ENCODE results near the gene SAMSN1. TPM values are rescaled to one million over a fixed set of nuclear protein-coding genes. Genes with fewer than 3 reads are reported as not detected.
"Not testable (repeated sequence)": the region's sequence is repeated elsewhere in the genome, so short reads cannot be mapped to it uniquely, and the experiment has no call there.

SAMSN1 gene
- total RNA-seq, 2 experiments from 2014 or later, result 92.3 to 92.7 TPM

- CTCF ChIA-PET, result interaction anchor here (0.6 to 0.8 kb wide), 3 partner anchors 11 to 20 kb away, joined by 3 to 4 read pairs (median 3); no protein-coding TSS in a partner anchor
- POLR2A ChIA-PET, result interaction anchor here (0.7 to 2.0 kb wide), 5 partner anchors 9 to 151 kb away, joined by 3 to 5 read pairs (median 3); partner anchors contain the start of gene HSPA13
Measured at GRCh38 chr21:14533499-14534428, 12.4 kb downstream of the SAMSN1 start.

GRCh38 chr21:14531757-14532316 is 14.3 kb downstream of the SAMSN1 start:
- ChIA-PET POLR2A (interaction anchor here (1.3 kb wide), 1 partner anchor 13 kb away, joined by 5 read pairs; no protein-coding TSS in a partner anchor), CTCF (no interaction called here)

- ChIA-PET CTCF (no interaction called here), POLR2A (no interaction called here)
Measured at GRCh38 chr21:14530592-14530991, 15.5 kb downstream of the SAMSN1 start.

DNA sequence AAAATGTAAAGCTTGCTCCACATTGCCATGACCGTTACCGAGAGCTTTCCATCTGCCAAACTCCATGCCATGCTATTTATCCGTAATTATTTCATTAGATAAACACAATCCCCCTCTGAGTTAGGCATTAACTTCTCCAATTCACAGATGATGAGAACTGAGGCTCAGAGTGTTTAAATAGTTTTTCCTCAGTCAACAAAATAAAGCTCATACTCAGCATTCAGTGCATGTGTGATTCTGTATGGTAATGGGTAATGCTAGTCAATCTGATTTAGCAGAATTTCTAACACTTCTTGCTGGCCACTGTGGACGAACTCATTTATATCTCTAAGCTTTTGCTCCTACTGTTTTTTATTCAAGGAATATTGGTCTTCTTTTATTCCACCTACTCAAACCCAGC is 17.3 kb downstream of the SAMSN1 start:
- ChIA-PET CTCF (interaction anchor here (1.0 kb wide), 1 partner anchor 209 kb away, joined by 3 read pairs; no protein-coding TSS in a partner anchor), POLR2A (no interaction called here)

- ChIA-PET POLR2A (interaction anchor here (0.7 to 1.7 kb wide), 4 partner anchors 13 to 75 kb away, joined by 4 to 10 read pairs (median 6); no protein-coding TSS in a partner anchor), CTCF (interaction anchor here (0.7 to 1.0 kb wide), 3 partner anchors 42 to 922 kb away, joined by 3 to 4 read pairs (median 3); no protein-coding TSS in a partner anchor)
Measured at GRCh38 chr21:14527696-14528652, 18.1 kb downstream of the SAMSN1 start.

DNA sequence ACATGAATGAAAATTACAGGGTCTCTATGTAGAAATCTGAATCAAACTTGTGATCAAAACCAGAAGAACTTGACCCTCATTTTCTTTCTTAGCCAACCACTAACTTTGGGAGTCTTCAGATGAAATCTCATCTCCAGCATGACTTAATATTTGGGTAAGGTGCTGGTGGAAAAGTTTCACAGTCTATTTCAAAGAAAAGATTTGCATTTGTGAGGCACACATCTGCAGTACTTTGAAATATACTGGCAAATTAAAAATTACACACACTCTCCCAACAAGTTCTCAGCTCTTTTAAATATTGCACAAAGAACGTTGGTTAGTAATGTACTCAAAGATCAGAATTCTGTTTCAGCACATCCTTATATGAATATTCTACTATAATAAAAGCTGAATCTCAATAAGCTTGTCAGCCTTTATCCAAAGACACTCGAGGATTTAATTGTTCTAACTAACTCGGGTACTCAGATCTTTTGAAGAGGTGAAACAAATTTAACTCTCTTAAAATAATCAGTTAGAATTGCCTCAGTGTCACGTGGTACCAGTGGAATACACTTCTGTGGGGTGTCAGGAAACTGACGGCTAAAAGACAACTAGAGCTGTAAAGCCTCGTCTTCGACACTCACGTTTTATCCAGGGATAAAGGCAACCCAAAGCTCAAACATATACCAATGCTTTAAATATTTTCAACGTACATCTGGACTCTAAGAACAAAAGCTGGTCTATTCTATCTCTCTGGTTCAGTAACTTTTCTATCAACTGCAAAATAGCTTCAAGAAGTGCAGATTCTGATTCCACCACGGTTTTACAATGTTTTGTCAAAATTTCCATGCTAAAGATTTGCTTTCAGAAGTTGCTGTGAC is 19.0 kb downstream of the SAMSN1 start:
- ChIA-PET POLR2A (interaction anchor here (0.7 to 1.7 kb wide), 5 partner anchors 14 to 74 kb away, joined by 4 to 10 read pairs (median 5); no protein-coding TSS in a partner anchor), CTCF (interaction anchor here (0.7 to 1.6 kb wide), 3 partner anchors 10 to 923 kb away, joined by 3 to 4 read pairs (median 3); no protein-coding TSS in a partner anchor)

DNA sequence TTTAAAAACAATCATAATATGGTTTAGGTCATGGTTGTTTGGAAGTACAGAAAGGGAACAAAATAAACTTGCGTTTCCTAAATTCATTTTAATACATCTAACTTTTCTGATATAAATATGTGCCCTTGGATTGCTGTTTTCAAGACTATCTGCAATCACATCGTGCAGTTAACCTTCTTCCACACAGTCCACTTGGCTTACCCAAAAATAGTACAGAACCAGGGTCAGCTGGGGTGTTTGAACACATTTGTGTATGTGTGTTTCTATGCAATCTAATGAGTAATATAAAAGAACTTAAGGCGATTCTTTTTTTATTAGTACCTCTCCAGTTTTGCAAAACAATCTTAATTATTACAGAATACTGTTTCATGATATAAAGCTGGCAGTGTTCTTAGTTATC is 19.9 kb downstream of the SAMSN1 start:
- CTCF ChIA-PET, result interaction anchor here (1.6 kb wide), 1 partner anchor 11 kb away, joined by 3 read pairs; no protein-coding TSS in a partner anchor

DNA sequence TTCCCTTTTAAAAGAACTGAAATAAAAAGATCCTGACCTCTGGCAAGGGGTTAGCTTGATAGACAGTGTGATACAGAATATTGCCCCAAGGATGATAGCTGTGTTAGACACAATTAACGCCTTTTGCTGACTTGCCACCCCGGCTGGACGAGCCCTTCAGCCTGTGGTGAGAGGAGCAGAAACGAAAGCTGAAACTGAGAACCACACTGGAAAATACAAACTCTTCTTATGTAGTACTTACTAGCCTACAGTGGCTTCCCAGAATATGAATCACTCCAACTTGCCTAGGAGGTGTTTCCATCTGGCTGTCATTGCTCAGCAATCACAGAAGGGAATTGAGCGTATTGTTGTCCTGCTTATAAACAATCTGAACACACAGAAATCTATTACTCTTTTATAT is 22.9 kb downstream of the SAMSN1 start:
- CTCF ChIA-PET, result interaction anchor here (0.5 to 1.0 kb wide), 2 partner anchors 10 to 213 kb away, joined by 3 read pairs; no protein-coding TSS in a partner anchor
- POLR2A ChIA-PET, result interaction anchor here (0.9 kb wide), 1 partner anchor 11 kb away, joined by 3 read pairs; no protein-coding TSS in a partner anchor

More for the DNA sequence above, 19.9 kb downstream of the SAMSN1 start:
- POLR2A ChIA-PET, result interaction anchor here (1.2 kb wide), 1 partner anchor 16 kb away, joined by 5 read pairs; no protein-coding TSS in a partner anchor

- ChIA-PET CTCF (interaction anchor here (1.0 kb wide), 1 partner anchor 11 kb away, joined by 3 read pairs; no protein-coding TSS in a partner anchor), POLR2A (no interaction called here)
Measured at GRCh38 chr21:14522736-14523135, 23.4 kb downstream of the SAMSN1 start.

DNA sequence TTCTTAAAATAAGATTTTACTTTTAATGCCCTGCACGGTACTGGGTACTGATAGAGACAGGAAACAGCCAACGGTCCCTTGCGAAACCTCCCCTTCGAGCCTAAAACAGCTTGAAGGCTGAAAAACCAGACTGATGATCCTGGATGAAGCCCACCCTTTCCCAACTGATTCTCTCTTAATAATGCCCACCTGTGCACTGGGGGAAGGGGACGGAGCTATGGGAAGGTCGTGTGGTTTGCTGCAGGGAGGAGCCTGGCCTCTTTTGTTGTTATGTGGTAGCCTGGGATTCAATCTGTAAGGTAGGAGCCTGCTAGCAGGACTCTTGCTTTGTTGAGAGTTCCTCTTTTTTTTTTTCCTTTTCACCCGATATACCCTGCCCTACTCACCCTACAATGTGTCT is 25.6 kb downstream of the SAMSN1 start:
- ChIA-PET POLR2A (no interaction called here), CTCF (no interaction called here)

- ChIA-PET POLR2A (no interaction called here), CTCF (no interaction called here)
Measured at GRCh38 chr21:14519000-14519399, 27.1 kb downstream of the SAMSN1 start.

DNA sequence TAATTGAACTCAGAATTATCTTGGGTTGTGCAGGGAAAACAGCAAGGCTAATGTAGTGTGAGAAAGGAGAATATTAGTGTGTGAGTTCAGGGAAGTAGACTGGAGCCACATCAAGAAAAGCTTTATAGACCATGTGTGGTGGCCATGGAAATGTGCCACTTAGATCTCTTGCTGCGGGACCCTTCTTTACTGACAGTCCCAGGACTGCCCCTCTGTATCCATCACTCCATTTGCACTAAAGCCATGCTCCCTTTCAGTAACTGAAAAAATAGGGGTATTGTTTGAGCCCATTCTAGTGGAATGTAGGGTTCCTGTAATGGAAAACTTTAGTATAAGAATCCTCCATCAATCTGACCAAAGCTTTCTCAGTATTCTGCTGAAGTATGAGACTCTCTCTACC is 32.3 kb downstream of the SAMSN1 start:
- ChIA-PET POLR2A (no interaction called here), CTCF (no interaction called here)

DNA sequence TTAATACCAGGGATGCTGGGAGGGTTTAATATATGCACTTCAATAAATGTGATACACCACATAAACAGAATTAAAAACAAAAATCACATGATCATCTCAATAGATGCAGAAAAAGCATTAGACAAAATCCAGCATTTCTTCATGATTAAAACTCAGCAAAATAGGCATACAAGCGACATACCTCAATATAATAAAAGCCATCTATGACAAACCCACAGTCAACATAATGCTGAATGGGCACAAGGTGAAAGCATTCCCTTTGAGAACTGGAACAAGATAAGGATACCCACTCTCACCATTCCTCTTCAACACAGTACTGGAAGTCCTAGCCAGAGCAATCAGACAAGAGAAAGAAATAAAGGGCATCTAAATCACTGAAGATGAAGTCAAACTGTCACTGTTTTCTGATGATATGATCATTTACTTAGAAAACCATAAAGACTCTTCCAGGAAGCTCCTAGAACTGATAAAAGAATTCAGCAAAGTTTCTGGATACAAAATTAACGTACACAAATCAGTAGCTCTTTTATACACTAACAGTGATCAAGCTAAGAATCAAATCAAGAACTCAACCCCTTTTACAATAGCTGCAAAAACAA is 39.2 kb downstream of the SAMSN1 start:
- CTCF ChIA-PET, result not testable (repeated sequence)

DNA sequence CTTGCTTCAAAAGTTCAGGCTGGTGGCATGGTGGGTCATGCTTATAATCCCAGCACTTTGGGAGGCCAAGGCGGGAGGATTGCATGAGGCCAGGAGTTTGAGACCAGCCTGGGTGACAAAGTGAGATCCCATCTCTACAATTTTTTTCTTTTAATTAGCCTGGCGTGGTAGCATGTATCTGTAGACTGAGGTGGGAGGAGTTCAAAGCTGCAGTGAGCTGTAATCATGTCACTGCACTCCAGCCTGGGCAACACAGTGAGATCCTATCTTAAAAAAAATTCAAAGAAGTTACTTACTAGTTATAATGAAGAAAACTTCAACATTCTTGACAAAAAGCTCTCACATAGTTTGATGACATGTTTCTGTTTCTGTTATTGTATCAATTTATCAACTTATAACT is 45.2 kb downstream of the SAMSN1 start:
- CTCF ChIA-PET, result no interaction called here
- POLR2A ChIA-PET, result no interaction called here

More for the DNA sequence above, 39.2 kb downstream of the SAMSN1 start:
- POLR2A ChIA-PET, result not testable (repeated sequence)

GRCh38 chr21:14499316-14499715 is 46.8 kb downstream of the SAMSN1 start:
- POLR2A ChIA-PET, result no interaction called here
- CTCF ChIA-PET, result no interaction called here

- ChIA-PET CTCF (no interaction called here), POLR2A (no interaction called here)
Measured at GRCh38 chr21:14497825-14498224, 48.3 kb downstream of the SAMSN1 start.

DNA sequence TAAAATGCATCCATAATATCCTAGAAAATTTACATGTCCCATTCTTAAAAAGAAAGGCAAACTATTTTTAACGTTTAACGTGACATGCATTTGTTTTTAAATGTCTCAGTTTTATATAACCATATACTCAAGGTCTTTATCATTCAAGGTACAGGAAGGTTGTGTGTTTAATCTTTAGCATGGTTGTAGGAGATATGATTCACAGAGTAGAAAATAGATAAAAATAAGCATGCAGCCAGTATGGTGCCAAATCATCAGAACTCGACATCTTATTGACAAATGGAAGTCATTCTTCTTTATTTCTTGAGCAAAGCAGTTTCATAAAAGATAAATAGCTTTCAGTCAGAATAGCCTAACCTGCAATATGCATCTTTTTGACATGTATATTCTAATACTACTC is 51.0 kb downstream of the SAMSN1 start:
- ChIA-PET POLR2A (no interaction called here), CTCF (no interaction called here)

DNA sequence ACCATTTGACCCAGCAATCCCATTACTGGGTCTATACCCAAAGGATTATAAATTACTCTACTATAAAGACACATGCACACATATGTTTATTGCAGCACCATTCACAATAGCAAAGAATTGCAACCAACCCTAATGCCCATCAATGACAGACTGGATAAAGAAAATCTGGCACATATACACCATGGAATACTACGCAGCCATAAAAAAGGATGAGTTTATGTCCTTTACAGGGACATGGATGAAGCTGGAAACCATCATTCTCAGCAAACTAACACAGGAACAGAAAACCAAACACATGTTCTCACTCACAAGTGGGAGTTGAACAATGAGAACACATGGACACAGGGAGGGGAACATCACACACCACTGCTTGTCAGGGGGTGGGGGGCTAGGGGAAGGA is 51.9 kb downstream of the SAMSN1 start:
- CTCF ChIA-PET, result not testable (repeated sequence)

More for the DNA sequence above, 51.9 kb downstream of the SAMSN1 start:
- POLR2A ChIA-PET, result interaction anchor here (0.6 kb wide), 1 partner anchor 389 kb away, joined by 10 read pairs; no protein-coding TSS in a partner anchor
